Left kidney (tissue), 8 donors: ENCODE measurements around the gene WIZ. TPM values are rescaled to one million over a fixed set of nuclear protein-coding genes. Genes with fewer than 3 reads are reported as not detected.
"Not testable (repeated sequence)": the region's sequence is repeated elsewhere in the genome, so short reads cannot be mapped to it uniquely, and the experiment has no call there.

Experiments
- DNase-seq: peaks from one replicate; pipeline ENCODE4 v3.0.0-alpha.2; 2013
- long read RNA-seq, 8 donors: transcript quantifications; one replicate each; lab custom pipeline, GENCODE V29; 2026
- polyA plus RNA-seq: library from polyadenylated mRNA; unstranded; fragments of 120-200 nt; gene quantifications from one replicate; pipeline ENCODE4 v1.2.1, GENCODE V29; 2013; ENCODE audit not compliant: insufficient read length

The WIZ gene, protein sequence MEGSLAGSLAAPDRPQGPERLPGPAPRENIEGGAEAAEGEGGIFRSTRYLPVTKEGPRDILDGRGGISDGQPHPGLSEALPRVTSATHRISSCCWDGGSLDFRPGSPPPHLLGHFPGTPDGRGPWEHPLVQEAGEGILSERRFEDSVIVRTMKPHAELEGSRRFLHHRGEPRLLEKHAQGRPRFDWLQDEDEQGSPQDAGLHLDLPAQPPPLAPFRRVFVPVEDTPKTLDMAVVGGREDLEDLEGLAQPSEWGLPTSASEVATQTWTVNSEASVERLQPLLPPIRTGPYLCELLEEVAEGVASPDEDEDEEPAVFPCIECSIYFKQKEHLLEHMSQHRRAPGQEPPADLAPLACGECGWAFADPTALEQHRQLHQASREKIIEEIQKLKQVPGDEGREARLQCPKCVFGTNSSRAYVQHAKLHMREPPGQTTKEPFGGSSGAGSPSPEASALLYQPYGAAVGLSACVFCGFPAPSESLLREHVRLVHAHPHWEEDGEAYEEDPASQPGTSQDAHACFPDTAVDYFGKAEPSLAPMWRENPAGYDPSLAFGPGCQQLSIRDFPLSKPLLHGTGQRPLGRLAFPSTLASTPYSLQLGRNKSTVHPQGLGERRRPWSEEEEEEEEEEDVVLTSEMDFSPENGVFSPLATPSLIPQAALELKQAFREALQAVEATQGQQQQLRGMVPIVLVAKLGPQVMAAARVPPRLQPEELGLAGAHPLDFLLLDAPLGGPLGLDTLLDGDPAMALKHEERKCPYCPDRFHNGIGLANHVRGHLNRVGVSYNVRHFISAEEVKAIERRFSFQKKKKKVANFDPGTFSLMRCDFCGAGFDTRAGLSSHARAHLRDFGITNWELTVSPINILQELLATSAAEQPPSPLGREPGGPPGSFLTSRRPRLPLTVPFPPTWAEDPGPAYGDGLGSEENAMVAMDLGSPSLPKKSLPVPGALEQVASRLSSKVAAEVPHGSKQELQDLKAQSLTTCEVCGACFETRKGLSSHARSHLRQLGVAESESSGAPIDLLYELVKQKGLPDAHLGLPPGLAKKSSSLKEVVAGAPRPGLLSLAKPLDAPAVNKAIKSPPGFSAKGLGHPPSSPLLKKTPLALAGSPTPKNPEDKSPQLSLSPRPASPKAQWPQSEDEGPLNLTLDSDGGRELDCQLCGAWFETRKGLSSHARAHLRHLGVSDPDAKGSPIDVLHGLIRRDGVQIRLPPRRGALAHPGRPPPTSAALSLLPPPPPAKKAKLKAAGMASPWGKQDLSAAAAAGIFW (N-terminal part only)
- polyA plus RNA-seq: 25.7 TPM
- long read RNA-seq, donor 1, transcript WIZ-206 (8 exons, 3,644 nt): major isoform, 5 of 69 reads
- long read RNA-seq, donor 1, partial matches to known transcripts: 58 of 69 reads
- long read RNA-seq, donor 1, other reads (novel, unspliced or antisense): 6 of 69 reads
- long read RNA-seq, donor 2, partial matches to known transcripts: 20 of 29 reads
- long read RNA-seq, donor 2, other reads (novel, unspliced or antisense): 5 of 29 reads
- long read RNA-seq, donor 3, partial matches to known transcripts: 6 of 8 reads
- long read RNA-seq, donor 3, other reads (novel, unspliced or antisense): 0 of 8 reads
- long read RNA-seq, donor 4: 0 reads
- long read RNA-seq, donor 5, transcript WIZ-206 (8 exons, 3,644 nt): major isoform, 5 of 5 reads
- long read RNA-seq, donor 5, partial matches to known transcripts: 0 of 5 reads
- long read RNA-seq, donor 5, other reads (novel, unspliced or antisense): 0 of 5 reads
- long read RNA-seq, donor 6, partial matches to known transcripts: 0 of 1 reads
- long read RNA-seq, donor 6, other reads (novel, unspliced or antisense): 0 of 1 reads
- long read RNA-seq, donor 7, full-length matches to known transcripts: 6 of 14 reads
- long read RNA-seq, donor 7, partial matches to known transcripts: 8 of 14 reads
- long read RNA-seq, donor 7, other reads (novel, unspliced or antisense): 0 of 14 reads
- long read RNA-seq, donor 8, partial matches to known transcripts: 0 of 1 reads
- long read RNA-seq, donor 8, other reads (novel, unspliced or antisense): 0 of 1 reads

- peak; percentile 67 for DNase-seq
Observed at GRCh38 chr19:15449620-15450527, at the start of gene WIZ. Gene WIZ (minus strand): TSS chr19:15449956. CDS start chr19:15448307, 1,649 bp downstream.

GRCh38 chr19:15498910-15499309 lies 49.2 kb upstream of the WIZ start:
- no peak for DNase-seq

- DNase-seq: no peak
Observed at GRCh38 chr19:15498156-15498858, 48.6 kb upstream of the WIZ start.

DNA sequence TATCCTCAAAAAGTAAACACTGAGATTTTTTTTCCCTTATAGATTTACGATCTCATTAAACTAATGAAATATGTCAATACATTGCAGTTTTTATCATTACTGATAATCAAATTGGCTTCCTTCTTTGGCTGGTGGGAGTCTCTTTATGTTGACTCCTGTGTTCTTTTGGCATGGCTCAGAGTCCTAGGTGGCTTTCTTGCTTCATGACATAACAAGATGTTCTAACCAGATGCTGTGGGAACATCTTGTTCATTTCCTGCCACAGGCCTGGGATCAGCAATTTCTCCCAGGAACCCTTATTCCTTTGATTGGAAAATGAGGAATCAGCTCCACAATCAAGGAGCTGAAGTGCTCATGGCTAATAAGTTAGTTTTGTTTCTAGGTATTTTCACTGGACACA lies 45.4 kb upstream of the WIZ start:
- no peak for DNase-seq

DNA sequence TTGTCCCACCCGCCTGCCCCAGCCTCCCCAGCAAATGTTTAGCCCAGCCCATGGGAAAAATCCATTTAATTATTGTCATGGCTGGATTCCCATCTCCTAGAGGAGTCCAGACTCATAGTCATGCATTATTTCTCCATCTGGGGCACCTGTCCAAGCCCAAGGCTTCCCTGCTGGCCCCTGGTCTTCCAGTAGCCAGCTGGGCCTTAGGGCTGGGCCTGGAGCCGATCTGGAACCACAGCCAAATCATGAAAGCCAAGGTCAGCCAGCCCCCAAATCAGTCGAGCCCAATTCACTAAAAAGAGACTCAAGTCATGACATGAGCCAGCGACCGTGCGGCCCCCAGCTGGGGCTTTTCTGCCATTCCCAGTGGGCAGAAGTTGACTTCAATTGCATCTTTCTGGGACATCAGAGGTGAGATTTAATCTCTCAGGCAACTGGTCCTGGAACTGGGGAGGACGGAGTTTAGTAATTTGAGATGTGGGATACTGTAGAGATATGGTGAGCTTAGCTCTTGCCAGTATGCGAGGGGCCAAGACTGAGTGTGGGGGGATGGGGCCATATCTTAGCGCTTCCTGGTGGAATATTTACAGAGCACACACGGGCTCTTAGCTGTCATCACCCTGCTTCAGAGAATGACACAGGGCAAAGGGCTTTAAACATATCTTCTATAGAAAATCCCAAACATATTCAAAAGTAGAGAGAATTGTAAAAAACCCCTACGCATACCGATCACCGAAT lies 38.9 kb upstream of the WIZ start:
- DNase-seq: no peak

- no peak for DNase-seq
Observed at GRCh38 chr19:15487038-15487437, 37.3 kb upstream of the WIZ start.

DNA sequence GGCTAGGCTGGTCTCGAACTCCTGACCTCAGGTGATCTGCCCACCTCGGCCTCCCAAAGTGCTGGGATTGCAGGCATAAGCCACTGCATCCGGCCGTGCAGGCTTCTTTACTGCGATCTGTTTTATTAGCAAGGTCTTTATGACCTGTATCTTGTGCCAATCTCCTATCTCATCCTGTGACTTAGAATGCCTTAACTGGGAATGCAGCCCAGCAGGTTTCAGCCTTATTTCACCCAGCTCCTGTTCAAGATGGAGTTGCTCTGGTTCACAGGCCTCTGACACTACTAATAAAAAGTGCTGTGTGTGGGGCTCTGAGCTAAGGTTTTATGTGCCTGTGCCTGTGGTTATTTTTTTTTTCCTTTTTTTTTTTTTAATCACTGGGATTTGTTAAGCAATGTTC lies 36.0 kb upstream of the WIZ start:
- not testable (repeated sequence) for DNase-seq

- not testable (repeated sequence) for DNase-seq
Observed at GRCh38 chr19:15480996-15481395, 31.2 kb upstream of the WIZ start.

DNA sequence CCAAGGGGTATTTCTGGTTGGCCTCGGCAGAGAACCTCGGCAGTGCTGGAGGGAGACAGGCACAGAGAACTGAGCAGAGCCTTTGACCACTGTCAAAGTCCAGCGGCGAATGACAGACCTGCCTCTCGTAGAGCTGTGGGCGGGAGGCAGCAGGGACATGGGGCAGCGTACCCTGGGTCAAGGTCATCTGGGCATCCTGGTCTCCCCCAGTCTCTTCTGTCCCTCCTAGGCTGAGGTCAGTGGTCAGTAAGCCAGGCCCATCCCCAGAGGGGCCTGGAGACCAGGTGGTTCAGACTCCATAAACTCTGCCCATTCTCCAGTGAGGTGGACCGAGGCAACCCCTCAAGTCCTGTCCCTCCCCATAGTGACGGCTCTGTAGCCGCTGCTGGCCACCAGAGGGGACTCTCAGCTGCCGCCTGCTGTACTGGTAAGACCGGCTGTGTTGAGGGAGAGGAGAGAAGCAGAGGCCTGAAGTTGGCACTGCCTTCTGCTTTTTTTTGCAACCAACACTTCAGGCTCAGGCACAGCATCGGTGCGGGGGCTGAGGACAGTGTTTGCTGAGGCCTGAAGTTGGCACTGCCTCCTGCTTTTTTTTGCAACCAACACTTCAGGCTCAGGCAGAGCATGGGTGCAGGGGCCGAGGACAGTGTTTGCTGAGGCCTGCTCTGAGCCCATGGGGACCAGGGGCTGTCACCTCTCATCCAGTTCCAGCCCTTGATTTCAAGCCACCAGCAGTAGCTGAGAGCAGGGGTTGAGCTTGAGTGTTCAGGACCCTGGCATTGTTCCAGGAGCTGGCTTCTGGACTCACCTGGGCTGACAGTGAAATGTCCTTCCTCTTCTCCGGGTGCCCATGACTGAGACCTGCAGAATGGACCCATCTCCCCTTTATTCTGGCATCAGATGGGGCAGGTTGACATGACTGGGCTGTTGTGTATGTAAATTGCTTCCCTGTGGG lies 29.9 kb upstream of the WIZ start, which contains the start of gene PGLYRP2:
Gene PGLYRP2 (minus strand): TSS at position 111 of the 955 bp plus-strand sequence. CDS start 130 bp downstream, outside the sequence.
- DNase-seq: peak; percentile 24

- no peak for DNase-seq
Observed at GRCh38 chr19:15476325-15476724, 26.6 kb upstream of the WIZ start.

DNA sequence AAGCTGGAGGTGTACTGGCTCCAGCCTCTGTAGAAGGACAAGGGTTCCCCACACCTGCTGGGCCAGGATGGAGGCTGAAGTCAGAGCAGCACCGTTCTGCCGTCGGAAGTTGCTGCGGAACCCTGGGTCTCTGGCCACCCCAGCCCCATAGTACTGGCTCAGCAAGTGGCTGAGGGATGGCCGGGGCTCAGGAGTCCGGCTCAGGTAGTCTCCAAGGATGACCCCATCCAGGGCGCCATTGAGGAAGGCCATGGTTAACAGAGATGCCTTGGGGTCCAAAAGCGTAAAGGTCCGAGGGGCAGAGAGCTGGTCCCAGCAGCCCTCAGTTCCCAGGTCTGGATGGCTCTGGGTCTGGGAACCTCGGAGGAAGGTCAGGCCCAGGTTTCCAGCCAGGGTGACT lies 25.9 kb upstream of the WIZ start:
- no peak for DNase-seq

GRCh38 chr19:15475169-15475568 lies 25.4 kb upstream of the WIZ start:
- DNase-seq: no peak

DNA sequence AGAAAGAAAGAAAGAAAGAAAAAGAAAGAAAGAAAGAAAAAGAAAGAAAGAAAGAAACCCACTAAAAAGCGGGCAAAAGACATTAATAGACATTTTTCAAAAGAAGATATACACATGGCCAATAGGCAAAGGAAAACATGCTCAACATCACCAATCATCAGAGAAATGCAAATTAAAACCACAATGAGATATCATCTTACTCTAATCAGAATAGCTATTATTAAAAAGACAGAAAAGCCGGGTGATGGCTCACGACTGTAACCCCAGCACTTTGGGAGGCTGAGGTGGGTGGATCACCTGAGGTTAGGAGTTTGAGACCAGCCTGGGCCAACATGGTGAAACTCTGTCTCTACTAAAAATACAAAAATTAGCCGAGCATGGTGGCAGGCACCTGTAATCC lies 24.1 kb upstream of the WIZ start:
- not testable (repeated sequence) for DNase-seq

- no peak for DNase-seq
Observed at GRCh38 chr19:15471639-15472101, 21.9 kb upstream of the WIZ start.

GRCh38 chr19:15469513-15470297 lies 19.9 kb upstream of the WIZ start:
- DNase-seq: no peak
